ENCODE measurements around the gene WNT5B. TPM values are rescaled to one million over a fixed set of nuclear protein-coding genes. Genes with fewer than 3 reads are reported as not detected.

Gene WNT5B
- polyA plus RNA-seq, 1 donor (not counting 4 experiments of a cell fraction or from before 2014, with no cell fraction given) = 12.3 TPM

DNA sequence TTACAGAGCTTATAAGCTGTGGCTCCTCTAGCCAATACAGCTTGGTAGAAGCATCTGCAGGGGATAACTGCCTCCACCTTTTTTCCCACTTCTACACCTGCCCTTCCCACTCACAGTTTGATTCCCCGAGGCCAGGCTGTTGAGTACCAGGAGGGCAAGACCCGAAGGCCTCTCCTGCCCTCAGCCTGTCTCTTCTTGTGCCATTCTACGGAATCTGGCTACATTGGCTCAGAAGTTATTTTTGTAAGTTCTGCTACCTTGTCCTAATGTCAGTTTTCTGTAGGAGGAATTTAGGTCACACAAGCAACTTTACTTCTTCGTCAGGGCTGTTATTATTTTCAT is 46.4 kb upstream of the WNT5B start:
- no peak overlapping the region for H3K4me2 ChIP-seq (ENCODE audit: control insufficient read depth, extremely low read depth, insufficient read depth, low read depth, low read length)
- DNase-seq (ENCODE audit: low read depth, low spot score) (no peak), FAIRE-seq (no peak)
- no peaks in the 10 kb centered on the region for H3K9me3 ChIP-seq (ENCODE audit: control insufficient read depth, low read depth, low read length)
- H3K79me2 ChIP-seq (ENCODE audit: control insufficient read depth, insufficient read depth, low read length) = peaks cover 12% of the 10 kb centered on the region
- peaks cover under 1% of the 10 kb centered on the region for H3K4me1 ChIP-seq (ENCODE audit: control insufficient read depth, extremely low read depth, insufficient read depth, low read length)
- no peak overlapping the region for H2AFZ ChIP-seq (ENCODE audit: control insufficient read depth, low read length)
- no peaks in the 10 kb centered on the region for H3K9me1 ChIP-seq (ENCODE audit: control insufficient read depth, extremely low read depth, insufficient read depth, low read length)
- no peaks in the 10 kb centered on the region for H4K20me1 ChIP-seq (ENCODE audit: control insufficient read depth, extremely low read depth, insufficient read depth, low read length)
- peaks cover 0 to 2% of the 10 kb centered on the region in 2 experiments for H3K36me3 ChIP-seq (ENCODE audit: control insufficient read depth in 2 of 2, extremely low read depth in 1 of 2, insufficient read depth in 2 of 2, low read length in 2 of 2)
- no peak overlapping the region for H3K27ac ChIP-seq (ENCODE audit: control insufficient read depth, insufficient read depth, low read length)
- no peak overlapping the region for H3K9ac ChIP-seq (ENCODE audit: control insufficient read depth, extremely low read depth, insufficient read depth, low read length)
- no peak for TF ChIP-seq CTCF (optimal IDR thresholded peaks at IDR 0.05 in 1 of 3, IDR thresholded peaks at IDR 0.05 in 1 of 3, conservative IDR thresholded peaks at IDR 0.05 in 1 of 3; ENCODE audit: extremely low read depth in 1 of 3, insufficient read depth in 2 of 3, low read length in 3 of 3)
- dilution Hi-C loops (cut with MboI; ENCODE audit: extremely low pct_ligation_motif_present, low sequenced_read_pairs) = no loop called here
- no peak overlapping the region for H3K4me3 ChIP-seq (ENCODE audit: control insufficient read depth in 2 of 3, extremely low read depth in 1 of 3, insufficient read depth in 2 of 3, low read depth in 1 of 3, low read length in 3 of 3)
- no peaks in the 10 kb centered on the region for H3K27me3 ChIP-seq (ENCODE audit: control insufficient read depth, extremely low read depth, insufficient read depth, low read length)

DNA sequence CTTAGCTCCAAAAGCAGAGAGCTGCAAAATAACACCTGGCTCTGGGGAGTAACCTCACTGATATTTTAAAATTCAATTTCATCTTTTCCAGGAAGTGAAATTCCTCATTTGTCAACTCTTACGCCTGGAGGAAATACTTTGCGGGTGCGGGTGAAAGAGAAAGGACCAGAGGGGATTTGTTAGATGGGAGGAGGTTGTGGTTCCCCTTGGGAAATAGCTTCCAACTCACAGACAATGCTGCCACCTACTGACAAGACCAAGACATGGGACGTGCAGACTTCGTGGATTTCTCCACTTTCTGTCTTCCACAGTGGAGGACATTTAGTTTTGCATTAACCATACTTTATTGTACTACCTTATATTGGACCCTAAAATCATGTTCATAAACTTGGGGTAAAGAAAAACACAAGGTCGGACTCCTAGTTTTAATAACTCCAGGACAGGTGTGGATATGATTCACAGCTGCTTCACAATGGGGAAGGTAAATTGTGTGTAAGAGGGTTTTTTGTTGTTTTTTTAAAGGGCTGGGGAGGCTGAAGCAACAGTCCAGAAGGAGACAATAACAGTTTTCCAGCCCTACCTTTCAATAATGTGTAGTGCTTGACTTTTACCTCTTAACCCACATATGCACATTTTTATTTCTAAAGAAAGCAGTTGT is 45.5 kb upstream of the WNT5B start:
- H3K36me3 ChIP-seq (ENCODE audit: control insufficient read depth in 2 of 2, extremely low read depth in 1 of 2, insufficient read depth in 2 of 2, low read length in 2 of 2) = peaks cover 0 to 2% of the 10 kb centered on the region in 2 experiments
- TF ChIP-seq EZH2 (IDR thresholded peaks at IDR 0.05; ENCODE audit: low read length) (no peak), CTCF (optimal IDR thresholded peaks at IDR 0.05 in 1 of 3, IDR thresholded peaks at IDR 0.05 in 1 of 3, conservative IDR thresholded peaks at IDR 0.05 in 1 of 3; ENCODE audit: extremely low read depth in 1 of 3, insufficient read depth in 2 of 3, low read length in 3 of 3) (peak; percentile 75 to 95 (median 94))
- H3K4me3 ChIP-seq (ENCODE audit: control insufficient read depth in 2 of 3, extremely low read depth in 1 of 3, insufficient read depth in 2 of 3, low read depth in 1 of 3, low read length in 3 of 3) = no peak overlapping the region
- no peak overlapping the region for H2AFZ ChIP-seq (ENCODE audit: control insufficient read depth, low read length)
- dilution Hi-C loops (cut with MboI; ENCODE audit: extremely low pct_ligation_motif_present, low sequenced_read_pairs) = no loop called here
- no peak overlapping the region for H3K27ac ChIP-seq (ENCODE audit: control insufficient read depth, insufficient read depth, low read length)
- no peaks in the 10 kb centered on the region for H4K20me1 ChIP-seq (ENCODE audit: control insufficient read depth, extremely low read depth, insufficient read depth, low read length)
- DNase-seq (ENCODE audit: low read depth, low spot score) = peak; percentile 40
- peak overlapping the region; percentile 30 for H3K4me2 ChIP-seq (ENCODE audit: control insufficient read depth, extremely low read depth, insufficient read depth, low read depth, low read length)
- no peaks in the 10 kb centered on the region for H3K9me1 ChIP-seq (ENCODE audit: control insufficient read depth, extremely low read depth, insufficient read depth, low read length)
- H3K4me1 ChIP-seq (ENCODE audit: control insufficient read depth, extremely low read depth, insufficient read depth, low read length) = peaks cover 8% of the 10 kb centered on the region
- FAIRE-seq = peak; percentile 92
- H3K9ac ChIP-seq (ENCODE audit: control insufficient read depth, extremely low read depth, insufficient read depth, low read length) = no peak overlapping the region
- no peaks in the 10 kb centered on the region for H3K9me3 ChIP-seq (ENCODE audit: control insufficient read depth, low read depth, low read length)
- H3K79me2 ChIP-seq (ENCODE audit: control insufficient read depth, insufficient read depth, low read length) = peaks cover 12% of the 10 kb centered on the region
- H3K27me3 ChIP-seq (ENCODE audit: control insufficient read depth, extremely low read depth, insufficient read depth, low read length) = no peaks in the 10 kb centered on the region

All from keratinocyte (primary cell).